ENCODE results near the gene ACOX3.
A peak's percentile ranks its signal among the peaks of the same experiment; 100 is the strongest.
"Not testable (repeated sequence)": the region's sequence is repeated elsewhere in the genome, so short reads cannot be mapped to it uniquely, and the experiment has no call there.

Gene ACOX3

GRCh38 chr4:8433136-8433535, 7.4 kb downstream of the ACOX3 start:
- no peak for DNase-seq (ENCODE audit: low read depth in 3 of 3)

DNA sequence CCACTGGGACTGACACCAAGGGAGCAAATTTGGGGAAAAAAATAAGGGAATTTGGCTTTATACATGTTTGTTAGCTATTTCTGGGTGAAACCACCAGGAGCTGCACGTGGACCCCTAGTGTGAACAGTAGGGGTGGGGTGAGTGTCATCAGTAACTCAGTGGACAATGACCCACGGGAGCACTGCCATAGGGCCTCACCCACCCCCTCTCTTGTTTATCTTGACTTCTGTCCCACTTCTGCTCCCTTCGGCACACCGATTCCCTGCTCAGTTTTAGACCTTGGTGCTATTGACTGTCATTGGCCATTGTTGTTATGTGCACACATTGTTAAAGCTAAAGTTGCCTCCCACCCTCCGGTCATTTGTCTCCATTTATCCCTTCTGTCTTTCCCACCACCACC, 9.0 kb downstream of the ACOX3 start:
- no peak for DNase-seq (ENCODE audit: low read depth in 3 of 3)

DNA sequence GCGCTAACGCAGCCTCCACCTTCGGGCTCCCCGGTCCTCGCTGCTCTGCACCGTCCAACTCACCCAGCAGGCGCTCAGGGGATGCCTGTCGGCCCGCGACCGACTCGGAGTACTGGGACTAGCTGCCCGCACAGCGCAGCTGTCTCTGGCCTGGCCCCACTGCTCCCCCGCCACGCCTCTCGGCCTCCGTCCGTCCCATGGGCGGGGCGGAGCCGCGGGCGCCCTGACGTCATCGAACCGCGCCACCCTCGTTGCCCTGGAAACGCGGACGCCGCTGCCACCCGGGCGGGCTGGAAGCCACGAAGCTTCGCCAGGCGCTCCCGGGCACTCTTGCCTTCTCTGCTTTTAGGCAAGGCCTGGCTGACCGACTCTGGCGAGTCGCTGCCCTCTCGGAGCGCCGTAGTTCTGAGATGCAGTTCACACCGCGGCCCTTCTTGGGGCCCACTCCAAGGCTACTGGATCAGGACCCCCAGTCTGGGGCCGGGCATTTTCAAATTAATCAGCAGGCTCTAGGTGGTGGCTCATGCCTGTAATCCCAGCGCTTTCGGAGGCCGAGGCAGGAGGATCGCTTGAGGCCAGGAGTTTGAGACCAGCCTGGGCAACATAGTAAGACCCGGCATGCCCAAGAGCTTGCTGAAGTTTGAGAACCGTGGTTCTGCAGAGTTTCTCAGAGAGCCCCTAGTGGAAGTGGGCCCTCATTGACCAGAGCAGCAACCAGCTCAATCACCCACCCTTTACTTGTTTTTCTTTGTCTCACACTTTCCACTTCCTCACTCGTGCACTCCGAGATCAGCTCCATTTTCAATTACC, 12.0 kb downstream of the ACOX3 start:
- peak; percentile 80 to 85 (median 83) for DNase-seq (ENCODE audit: low read depth in 3 of 3)

GRCh38 chr4:8427761-8428287, 12.7 kb downstream of the ACOX3 start:
- DNase-seq (ENCODE audit: low read depth in 3 of 3) = no peak

DNA sequence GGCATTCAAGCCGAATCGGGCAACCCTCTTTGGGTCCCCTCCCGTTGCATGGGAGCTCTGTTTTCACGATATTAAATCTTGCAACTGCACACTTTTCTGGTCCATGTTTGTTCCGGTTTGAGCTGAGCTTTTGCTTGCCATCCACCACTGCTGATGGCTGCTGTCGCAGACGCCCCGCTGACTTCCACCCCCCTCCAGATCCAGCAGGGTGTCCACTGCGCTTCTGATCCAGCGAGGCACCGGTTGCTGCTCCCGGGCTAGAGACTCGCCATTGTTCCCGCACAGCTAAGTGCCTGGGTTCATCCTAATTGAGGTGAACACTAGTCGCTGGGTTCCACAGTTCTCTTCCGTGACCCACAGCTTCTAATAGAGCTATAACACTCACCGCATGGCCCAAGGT, 13.3 kb downstream of the ACOX3 start:
- DNase-seq (ENCODE audit: low read depth in 3 of 3) = no peak

- DNase-seq (ENCODE audit: low read depth in 3 of 3) = no peak
Measured at GRCh38 chr4:8422786-8423185, 17.7 kb downstream of the ACOX3 start.

DNA sequence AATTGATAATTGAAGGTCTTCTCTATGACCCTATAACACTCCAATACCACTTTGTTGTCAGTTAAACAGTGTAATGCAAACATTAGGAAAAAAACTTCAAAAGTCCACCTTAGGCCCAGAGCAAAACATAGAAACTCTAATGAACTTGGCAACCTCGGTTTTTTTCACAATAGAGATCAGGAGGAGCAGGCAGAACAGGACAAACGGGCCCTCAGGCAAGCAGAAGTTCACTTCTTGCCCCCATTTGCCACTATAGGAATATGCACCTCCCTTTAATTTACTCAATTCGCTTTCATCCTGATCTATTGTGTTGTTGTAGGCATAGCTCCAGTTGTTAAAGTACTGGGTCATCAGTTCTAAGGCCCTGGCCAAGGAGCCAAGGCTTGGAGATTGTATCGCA, 18.2 kb downstream of the ACOX3 start:
- no peak for DNase-seq (ENCODE audit: low read depth in 3 of 3)

GRCh38 chr4:8420151-8420550, 20.4 kb downstream of the ACOX3 start:
- DNase-seq (ENCODE audit: low read depth in 3 of 3) = not testable (repeated sequence)

- peak in 2 of 3 donors; percentile 32 to 64 for DNase-seq (ENCODE audit: low read depth in 3 of 3)
Measured at GRCh38 chr4:8419222-8420041, 21.1 kb downstream of the ACOX3 start.

DNA sequence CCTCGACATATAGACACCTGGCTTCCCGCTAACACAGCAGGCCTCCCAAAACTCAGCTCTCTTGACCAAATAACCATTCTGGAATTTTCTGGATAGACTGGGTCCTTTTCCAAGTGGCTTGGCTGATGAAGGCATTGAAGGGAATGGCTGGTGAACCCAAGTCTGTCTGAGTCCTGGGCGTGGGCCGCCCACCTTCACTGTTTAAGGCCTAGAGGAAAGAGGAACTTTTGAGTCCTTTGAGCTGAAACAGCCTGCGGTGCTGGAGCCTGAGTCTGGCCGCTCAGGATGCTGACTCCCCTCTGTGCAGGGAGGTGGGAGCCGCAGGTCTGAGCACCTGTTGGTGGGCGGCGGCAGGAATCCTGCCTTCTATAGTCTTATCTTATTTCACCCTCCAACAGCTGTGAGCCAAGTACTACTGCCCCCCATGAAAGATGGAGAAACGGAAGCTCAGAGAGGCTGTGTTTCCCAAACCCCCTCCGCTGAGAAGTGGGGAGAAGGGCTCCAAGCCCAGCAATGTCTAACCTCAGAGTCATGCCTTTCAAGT, 23.4 kb downstream of the ACOX3 start:
- DNase-seq (ENCODE audit: low read depth in 3 of 3) = no peak

DNA sequence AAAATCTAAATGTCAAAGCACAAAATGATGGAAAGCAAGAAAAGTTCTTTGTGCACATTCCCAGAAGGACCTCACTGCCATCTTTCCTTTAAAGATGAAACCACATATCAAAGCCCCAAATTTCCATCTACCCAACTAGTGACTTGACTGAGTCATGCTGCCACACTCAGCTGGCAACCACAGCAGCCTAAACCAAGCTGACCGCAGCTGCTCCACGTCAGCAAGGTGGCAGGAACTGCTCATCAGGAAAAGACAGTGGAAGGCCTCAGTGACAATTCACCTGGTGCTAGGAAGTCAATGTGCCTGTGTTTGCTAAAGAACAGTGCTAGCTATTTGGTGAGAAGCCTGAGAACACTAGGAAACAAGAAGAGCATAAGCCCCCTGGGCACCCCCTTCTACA, 26.1 kb downstream of the ACOX3 start:
- peak in 1 of 3 donors; percentile 38 for DNase-seq (ENCODE audit: low read depth in 3 of 3)

DNA sequence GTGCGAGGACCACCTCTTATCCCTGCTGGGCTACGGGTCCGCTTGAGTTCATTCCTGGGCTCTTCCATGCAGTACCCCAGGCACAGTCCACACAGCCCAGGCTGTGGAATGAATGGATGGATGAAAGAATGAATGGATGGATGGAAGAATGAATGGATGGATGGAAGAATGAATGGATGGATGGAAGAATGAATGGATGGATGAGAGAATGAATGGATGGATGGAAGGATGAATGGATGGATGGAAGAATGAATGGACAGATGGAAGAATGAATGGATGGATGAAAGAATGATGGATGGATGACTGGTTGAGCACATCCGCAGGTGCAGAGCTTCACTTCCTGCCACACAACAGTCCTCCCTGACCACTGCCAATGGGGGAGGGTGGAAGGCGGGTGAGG, 28.2 kb downstream of the ACOX3 start:
- DNase-seq (ENCODE audit: low read depth in 3 of 3) = no peak

DNA sequence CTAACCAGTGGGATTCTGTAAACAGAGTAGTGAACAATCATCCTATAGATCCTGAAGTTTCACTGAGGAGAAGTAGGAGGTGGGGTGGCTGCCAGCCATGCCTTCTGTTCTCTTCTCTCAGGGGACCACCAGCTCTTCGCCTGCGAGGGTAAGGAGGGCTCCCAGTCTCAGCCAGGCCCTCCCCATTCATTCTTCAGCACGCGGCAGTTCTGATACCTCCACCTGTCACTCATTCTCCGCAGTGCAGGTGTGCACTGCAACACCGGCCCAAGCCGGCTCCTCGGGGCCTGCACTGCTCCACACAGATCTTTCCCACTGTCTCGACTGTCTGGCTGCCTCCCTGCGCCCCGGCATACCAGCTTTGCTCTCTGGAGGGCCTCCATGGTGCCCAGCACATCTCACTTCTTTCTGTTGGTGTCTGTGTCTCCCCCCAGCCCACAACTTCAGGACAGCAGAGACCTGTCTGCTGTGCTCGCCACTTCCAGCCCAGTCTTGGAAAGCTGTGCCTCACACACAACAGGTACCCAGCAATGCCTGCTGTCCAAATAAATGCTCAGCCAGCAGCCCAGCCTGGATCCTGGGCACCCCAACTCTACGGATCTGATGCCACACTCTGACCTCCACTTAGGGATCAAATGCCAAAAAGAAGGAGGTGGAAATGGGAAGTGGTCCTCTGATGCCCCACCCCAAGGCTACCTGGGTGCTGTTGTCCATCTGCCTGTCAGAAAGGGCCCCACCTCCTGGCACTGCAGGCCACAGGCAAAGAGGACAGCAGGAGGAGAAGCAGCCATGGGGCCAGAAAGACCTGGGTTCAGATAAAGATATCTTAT, 29.0 kb downstream of the ACOX3 start:
- no peak for DNase-seq (ENCODE audit: low read depth in 3 of 3)

DNA sequence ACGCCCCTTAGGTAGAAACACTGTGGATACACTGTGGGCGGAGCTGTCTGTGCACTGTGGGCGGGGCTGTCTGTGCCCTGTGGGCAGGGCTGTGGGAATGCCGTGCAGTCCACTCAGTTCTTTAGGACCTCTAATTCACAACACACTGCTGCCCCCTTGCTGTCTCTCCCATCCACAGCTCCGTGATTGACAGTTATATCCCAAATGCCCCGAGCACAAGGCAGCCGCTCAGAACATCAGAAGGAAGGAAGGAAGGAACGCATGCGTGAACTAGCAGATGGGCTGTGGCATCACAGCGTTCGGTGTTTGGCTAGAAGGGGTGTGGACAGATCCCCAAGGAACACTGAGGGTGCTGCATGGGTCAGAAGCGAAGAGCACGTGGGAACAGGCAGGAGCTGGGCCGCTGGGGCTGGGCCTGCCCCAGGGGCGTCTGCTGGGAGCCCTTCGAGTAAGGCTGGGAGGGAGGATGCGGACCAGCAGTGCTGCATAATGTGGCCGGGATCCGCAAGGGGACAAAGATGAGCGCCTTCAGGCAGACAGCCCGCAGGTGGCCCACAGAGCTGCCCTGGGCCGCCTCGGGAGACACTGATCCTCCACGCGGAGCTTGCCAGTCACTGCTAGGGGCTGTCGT, 29.8 kb downstream of the ACOX3 start:
- DNase-seq (ENCODE audit: low read depth in 3 of 3) = no peak

DNA sequence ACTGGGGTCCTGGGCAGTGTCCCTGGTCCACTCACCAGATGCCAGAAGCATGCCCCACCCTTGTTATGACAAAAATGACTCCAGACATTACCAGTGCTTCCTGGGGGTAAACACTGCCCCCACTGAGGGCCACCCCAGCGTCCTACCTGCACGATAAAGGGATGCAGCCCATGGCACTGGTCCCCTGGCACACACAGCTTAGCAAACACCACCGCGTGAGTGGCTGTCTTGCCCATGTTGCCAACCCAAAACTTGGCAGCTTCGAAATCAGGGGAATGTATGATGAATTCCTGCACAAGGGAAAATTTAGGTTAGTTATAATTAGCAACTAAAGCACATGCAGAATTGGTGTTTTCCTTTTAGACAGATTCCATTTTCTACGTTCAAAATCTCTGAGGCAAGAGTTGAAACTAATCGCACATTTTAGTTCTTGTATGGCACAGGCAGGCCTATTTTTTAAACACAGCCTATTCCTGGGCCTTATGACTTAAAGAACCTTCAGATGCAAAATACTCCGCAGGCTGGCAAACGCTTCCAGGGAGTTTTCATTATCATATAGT, 30.4 kb downstream of the ACOX3 start:
- no peak for DNase-seq (ENCODE audit: low read depth in 3 of 3)

DNA sequence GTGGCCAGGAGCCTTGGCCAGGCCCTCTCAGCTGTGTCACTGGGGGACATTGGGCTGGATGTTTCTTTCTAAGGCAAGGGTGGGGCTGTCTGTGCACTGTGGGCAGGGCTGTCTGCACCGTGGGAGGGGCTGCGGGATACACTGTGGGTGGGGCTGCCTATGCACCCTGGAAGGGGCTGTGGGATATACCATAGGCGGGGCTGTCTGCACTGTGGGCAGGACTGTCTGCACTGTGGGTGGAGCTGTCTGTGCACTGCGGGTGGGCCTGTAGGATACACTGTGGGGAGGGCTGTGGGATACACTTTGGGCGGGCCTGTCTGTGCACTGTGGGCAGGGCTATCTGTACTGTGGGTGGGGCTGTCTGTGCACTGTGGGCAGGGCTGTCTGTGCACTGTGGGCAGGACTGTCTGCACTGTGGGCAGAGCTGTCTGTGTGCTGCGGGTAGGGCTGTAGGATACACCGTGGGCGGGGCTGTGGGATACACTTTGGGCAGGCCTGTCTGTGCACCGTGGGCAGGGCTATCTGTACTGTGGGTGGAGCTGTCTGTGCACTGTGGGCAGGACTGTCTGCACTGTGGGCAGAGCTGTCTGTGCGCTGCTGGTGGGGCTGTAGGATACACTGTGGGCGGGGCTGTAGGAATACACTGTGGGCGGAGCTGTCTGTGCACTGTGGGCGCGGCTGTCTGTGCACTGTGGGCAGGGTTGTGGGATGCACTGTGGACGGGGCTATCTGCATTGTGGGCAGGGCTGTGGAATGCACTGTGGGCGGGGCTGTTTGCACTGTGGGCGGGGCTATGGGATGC, 31.1 kb downstream of the ACOX3 start:
- no peak for DNase-seq (ENCODE audit: low read depth in 3 of 3)

DNA sequence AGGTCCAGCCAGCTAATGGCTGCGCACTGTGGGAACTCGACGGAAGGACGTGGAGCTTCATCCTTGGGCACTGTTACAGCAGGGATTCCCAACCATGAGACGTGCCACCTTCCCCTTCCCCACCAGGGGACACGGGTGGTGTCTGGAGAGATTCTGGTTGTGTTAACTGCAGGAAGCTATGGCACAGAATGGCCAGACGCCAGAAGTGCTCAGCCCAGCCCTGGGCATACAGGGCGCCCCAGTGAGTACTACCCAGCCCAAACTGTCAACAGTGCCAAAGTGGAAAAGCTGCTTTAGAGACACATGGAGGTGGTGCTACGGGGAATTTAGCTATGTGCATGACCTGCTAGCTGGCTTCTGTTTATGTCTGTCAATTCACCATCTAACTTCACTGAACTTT, 32.8 kb downstream of the ACOX3 start:
- no peak for DNase-seq (ENCODE audit: low read depth in 3 of 3)

GRCh38 chr4:8407316-8407715, 33.2 kb downstream of the ACOX3 start:
- no peak for DNase-seq (ENCODE audit: low read depth in 3 of 3)

DNA sequence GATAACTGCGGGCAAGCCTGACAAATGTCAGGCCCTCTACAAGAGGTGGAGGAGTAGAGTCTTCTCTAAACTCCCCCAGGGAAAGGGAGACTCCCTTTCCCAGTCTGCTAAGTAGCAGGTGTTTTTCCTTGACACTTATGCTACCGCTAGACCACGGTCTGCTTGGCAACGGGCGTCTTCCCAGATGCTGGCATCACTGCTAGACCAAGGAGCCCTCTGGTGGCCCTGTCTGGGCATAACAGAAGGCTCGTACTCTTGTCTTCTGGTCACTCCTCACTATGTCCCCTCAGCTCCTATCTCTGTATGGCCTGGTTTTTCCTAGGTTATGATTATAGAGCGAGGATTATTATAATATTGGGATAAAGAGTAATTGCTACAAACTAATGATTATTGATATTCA, 33.6 kb downstream of the ACOX3 start:
- DNase-seq (ENCODE audit: low read depth in 3 of 3) = not testable (repeated sequence)

DNA sequence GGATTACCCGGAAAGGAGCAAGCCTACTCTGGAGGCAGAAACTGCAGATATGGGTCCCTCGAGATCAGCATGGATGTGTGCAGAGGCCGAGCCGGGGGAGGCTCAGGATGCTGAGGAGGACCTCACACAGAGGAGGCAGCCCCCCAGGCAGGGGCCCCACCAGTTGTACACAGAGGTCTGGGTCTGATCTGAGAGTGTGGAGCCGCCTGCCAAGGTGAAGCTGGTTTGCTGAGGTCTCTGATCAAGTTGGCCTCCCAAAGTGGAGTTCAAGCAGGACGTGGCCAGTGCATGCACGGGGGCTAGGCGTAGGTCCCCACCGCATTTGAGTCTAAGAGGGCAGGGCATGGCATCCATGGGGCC, 35.0 kb downstream of the ACOX3 start:
- no peak for DNase-seq (ENCODE audit: low read depth in 3 of 3)

All from stimulated activated CD4-positive, alpha-beta T cell treated with anti-CD3 and anti-CD28 coated beads, TNF-alpha, amount 100 ng/mL, for 48 hours (primary cell).